GM12878 (cell line): ENCODE measurements around the gene DNAJC4.

ENCODE experiments used
- EP300 ChIP-seq, 2 experiments: fragments of 150-350 bp in 1 of 2; IDR thresholded peaks; 2 replicates each; pipeline ENCODE4 v1.6.1; 2011 to 2012; ENCODE audit warnings: low read depth in 2 of 2, low read length in 2 of 2, borderline replicate concordance in 1 of 2, improper control_type of control experiment in 1 of 2, inconsistent platforms in 1 of 2; ENCODE audit not compliant: control insufficient read depth in 1 of 2
- EZH2 ChIP-seq: IDR thresholded peaks from 2 replicates; pipeline ENCODE4 v1.6.1; 2012; ENCODE audit warnings: low read depth, mild to moderate bottlenecking, control low read depth, inconsistent platforms, low read length, borderline replicate concordance; ENCODE audit not compliant: control insufficient read depth
- FOXM1 ChIP-seq: IDR thresholded peaks from 2 replicates; pipeline ENCODE4 v1.6.1; 2012; ENCODE audit warnings: low read depth, mild to moderate bottlenecking, inconsistent platforms, low read length, moderate library complexity
- PML ChIP-seq: IDR thresholded peaks from 2 replicates; pipeline ENCODE4 v1.6.1; 2012; ENCODE audit warnings: low read length, inconsistent platforms
- POLR2A ChIP-seq: IDR thresholded peaks from 2 replicates; pipeline ENCODE4 v1.6.1; 2011; ENCODE audit warnings: low read depth, mild to moderate bottlenecking, low read length
- TF ChIP-seq, protein P1 (sequence below): IDR thresholded peaks from 2 replicates; pipeline ENCODE4 v1.6.1; 2012; ENCODE audit warnings: low read depth, low read length, improper control_type of control experiment
- TF ChIP-seq, protein P2 (sequence below), 3 experiments: IDR thresholded peaks in 2 of 3; conservative IDR thresholded peaks in 1 of 3; 2 replicates each; pipeline ENCODE4 v1.5.1; 2011; ENCODE audit warnings: low read depth in 3 of 3, low read length in 3 of 3, mild to moderate bottlenecking in 3 of 3, control low read depth in 2 of 3, moderate library complexity in 2 of 3, inconsistent platforms in 1 of 3, mixed read lengths in 1 of 3; ENCODE audit not compliant: control insufficient read depth in 2 of 3, insufficient read depth in 1 of 3; ENCODE audit errors: extremely low read depth in 1 of 3
- TF ChIP-seq, protein P3 (sequence below): fragments of 150-350 bp; IDR thresholded peaks from 2 replicates; pipeline ENCODE4 v1.6.1; 2016; ENCODE audit warnings: low read depth, low read length

DNA sequence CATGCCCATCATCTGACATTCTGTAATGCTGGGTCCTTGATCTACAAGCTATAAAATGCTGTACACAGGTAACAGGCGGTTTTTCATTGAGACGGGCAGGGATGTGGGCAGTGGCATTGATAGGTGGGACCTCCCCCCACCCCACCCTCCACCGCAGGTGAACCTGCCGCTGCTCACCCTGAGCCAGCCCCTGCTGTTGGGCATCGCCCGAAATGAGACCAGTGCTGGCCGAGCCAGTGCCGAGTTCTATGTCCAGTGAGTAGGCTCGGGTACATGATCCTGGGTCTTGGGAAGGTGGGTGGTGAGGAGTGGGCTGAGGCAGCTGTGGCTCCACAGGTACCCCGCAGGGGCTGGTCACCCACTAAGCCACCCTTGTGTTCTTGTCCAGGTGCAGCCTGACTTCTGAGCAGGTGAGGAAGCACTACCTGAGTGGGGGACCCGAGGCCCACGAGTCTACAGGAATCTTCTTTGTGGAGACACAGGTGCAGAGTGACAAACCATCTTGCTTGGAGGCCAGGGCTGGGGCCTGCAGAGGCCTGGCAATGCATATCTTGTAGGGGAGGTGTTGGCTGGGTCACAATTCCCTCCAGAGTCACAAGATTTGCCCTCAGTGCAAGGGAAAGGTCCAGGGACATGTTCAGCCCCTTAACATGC is 1.1 kb upstream of the DNAJC4 start:
- TF ChIP-seq, protein P1, sequence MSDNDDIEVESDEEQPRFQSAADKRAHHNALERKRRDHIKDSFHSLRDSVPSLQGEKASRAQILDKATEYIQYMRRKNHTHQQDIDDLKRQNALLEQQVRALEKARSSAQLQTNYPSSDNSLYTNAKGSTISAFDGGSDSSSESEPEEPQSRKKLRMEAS, result no peak
- TF ChIP-seq, protein P2, sequence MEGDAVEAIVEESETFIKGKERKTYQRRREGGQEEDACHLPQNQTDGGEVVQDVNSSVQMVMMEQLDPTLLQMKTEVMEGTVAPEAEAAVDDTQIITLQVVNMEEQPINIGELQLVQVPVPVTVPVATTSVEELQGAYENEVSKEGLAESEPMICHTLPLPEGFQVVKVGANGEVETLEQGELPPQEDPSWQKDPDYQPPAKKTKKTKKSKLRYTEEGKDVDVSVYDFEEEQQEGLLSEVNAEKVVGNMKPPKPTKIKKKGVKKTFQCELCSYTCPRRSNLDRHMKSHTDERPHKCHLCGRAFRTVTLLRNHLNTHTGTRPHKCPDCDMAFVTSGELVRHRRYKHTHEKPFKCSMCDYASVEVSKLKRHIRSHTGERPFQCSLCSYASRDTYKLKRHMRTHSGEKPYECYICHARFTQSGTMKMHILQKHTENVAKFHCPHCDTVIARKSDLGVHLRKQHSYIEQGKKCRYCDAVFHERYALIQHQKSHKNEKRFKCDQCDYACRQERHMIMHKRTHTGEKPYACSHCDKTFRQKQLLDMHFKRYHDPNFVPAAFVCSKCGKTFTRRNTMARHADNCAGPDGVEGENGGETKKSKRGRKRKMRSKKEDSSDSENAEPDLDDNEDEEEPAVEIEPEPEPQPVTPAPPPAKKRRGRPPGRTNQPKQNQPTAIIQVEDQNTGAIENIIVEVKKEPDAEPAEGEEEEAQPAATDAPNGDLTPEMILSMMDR (IDR thresholded peaks at IDR 0.05 in 2 of 3, conservative IDR thresholded peaks at IDR 0.05 in 1 of 3; ENCODE audit: control insufficient read depth in 2 of 3, extremely low read depth in 1 of 3, insufficient read depth in 1 of 3, low read depth in 3 of 3, low read length in 3 of 3), result no peak
- TF ChIP-seq EP300 (IDR thresholded peaks at IDR 0.05; ENCODE audit: borderline replicate concordance in 1 of 2, control insufficient read depth in 1 of 2, low read depth in 2 of 2, low read length in 2 of 2) (no peak), EZH2 (no peak), PML (no peak), POLR2A (no peak), FOXM1 (no peak)
- TF ChIP-seq, protein P3, sequence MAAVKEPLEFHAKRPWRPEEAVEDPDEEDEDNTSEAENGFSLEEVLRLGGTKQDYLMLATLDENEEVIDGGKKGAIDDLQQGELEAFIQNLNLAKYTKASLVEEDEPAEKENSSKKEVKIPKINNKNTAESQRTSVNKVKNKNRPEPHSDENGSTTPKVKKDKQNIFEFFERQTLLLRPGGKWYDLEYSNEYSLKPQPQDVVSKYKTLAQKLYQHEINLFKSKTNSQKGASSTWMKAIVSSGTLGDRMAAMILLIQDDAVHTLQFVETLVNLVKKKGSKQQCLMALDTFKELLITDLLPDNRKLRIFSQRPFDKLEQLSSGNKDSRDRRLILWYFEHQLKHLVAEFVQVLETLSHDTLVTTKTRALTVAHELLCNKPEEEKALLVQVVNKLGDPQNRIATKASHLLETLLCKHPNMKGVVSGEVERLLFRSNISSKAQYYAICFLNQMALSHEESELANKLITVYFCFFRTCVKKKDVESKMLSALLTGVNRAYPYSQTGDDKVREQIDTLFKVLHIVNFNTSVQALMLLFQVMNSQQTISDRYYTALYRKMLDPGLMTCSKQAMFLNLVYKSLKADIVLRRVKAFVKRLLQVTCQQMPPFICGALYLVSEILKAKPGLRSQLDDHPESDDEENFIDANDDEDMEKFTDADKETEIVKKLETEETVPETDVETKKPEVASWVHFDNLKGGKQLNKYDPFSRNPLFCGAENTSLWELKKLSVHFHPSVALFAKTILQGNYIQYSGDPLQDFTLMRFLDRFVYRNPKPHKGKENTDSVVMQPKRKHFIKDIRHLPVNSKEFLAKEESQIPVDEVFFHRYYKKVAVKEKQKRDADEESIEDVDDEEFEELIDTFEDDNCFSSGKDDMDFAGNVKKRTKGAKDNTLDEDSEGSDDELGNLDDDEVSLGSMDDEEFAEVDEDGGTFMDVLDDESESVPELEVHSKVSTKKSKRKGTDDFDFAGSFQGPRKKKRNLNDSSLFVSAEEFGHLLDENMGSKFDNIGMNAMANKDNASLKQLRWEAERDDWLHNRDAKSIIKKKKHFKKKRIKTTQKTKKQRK, result no peak
